H1 (cell line): ENCODE measurements around the gene SSBP3.

Source experiments
- EP300 ChIP-seq, 2 experiments: IDR thresholded peaks; 1 replicate in 1 of 2; 2 replicates in 1 of 2; pipeline ENCODE4 v1.6.1; 2011 to 2012; ENCODE audit warnings: low read depth in 2 of 2, low read length in 2 of 2, mild to moderate bottlenecking in 2 of 2, borderline replicate concordance in 1 of 2, inconsistent platforms in 1 of 2, moderate library complexity in 1 of 2
- JUND ChIP-seq: IDR thresholded peaks from 2 replicates; pipeline ENCODE4 v1.6.1; 2011; ENCODE audit warnings: mild to moderate bottlenecking, improper control_type of control experiment, low read length
- TBP ChIP-seq: IDR thresholded peaks from 2 replicates; pipeline ENCODE4 v1.6.1; 2011; ENCODE audit warnings: low read depth, low read length, improper control_type of control experiment
- TF ChIP-seq, protein P1 (sequence below), 3 experiments: IDR thresholded peaks; 1 replicate in 2 of 3; 2 replicates in 1 of 3; pipeline versions ENCODE4 v1.5.1 to v1.6.1; 2011; ENCODE audit warnings: low read length in 3 of 3, mild to moderate bottlenecking in 3 of 3, inconsistent platforms in 2 of 3, low read depth in 1 of 3, moderate library complexity in 1 of 3; ENCODE audit not compliant: insufficient read depth in 1 of 3; ENCODE audit errors: control extremely low read depth in 1 of 3

DNA sequence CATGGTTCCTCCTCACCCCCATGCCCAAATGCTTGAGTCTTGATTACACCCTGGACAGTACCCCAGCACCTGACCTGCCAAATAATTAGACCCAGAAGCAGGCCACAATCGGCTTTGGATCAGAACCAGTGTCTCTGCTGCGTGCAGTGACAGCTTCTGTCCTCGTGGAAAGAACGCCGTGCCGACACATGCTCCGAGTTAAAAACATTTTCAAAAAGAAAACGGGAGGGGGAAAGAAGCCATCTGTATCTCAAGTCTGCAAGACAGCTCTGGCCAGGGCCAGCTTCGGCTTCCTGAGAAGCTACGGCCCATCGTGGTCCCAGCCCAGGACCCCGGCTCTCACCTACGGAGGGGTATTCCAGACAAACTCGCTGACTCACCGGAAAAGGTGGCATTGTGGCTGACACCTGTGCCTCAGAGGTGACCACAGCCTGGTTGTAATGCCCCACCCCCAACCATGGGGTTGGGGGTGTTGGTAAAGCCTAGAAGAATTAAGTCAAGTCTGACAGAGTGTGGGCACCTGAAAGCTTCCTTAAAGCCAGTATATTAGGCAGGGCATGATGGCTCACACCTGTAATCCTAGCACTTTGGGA is 25.8 kb downstream of the SSBP3 start:
- TF ChIP-seq, protein P1, sequence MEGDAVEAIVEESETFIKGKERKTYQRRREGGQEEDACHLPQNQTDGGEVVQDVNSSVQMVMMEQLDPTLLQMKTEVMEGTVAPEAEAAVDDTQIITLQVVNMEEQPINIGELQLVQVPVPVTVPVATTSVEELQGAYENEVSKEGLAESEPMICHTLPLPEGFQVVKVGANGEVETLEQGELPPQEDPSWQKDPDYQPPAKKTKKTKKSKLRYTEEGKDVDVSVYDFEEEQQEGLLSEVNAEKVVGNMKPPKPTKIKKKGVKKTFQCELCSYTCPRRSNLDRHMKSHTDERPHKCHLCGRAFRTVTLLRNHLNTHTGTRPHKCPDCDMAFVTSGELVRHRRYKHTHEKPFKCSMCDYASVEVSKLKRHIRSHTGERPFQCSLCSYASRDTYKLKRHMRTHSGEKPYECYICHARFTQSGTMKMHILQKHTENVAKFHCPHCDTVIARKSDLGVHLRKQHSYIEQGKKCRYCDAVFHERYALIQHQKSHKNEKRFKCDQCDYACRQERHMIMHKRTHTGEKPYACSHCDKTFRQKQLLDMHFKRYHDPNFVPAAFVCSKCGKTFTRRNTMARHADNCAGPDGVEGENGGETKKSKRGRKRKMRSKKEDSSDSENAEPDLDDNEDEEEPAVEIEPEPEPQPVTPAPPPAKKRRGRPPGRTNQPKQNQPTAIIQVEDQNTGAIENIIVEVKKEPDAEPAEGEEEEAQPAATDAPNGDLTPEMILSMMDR (IDR thresholded peaks at IDR 0.05; ENCODE audit: control extremely low read depth in 1 of 3, insufficient read depth in 1 of 3, low read depth in 1 of 3, low read length in 3 of 3): no peak
- no peak for TF ChIP-seq JUND
- no peak for TF ChIP-seq EP300 (IDR thresholded peaks at IDR 0.05; ENCODE audit: borderline replicate concordance in 1 of 2, low read depth in 2 of 2, low read length in 2 of 2)
- TF ChIP-seq TBP: no peak
